ENCODE results near the gene ODF2. TPM values are rescaled to one million over a fixed set of nuclear protein-coding genes. Genes with fewer than 3 reads are reported as not detected.

The ODF2 gene
- total and polyA plus RNA-seq, 10 of the 15 experiments (the other 5 are each of a cell fraction or from before 2014, with no cell fraction given) = 8.7 to 65.1 (median 38.5) TPM

- in situ Hi-C loops (cut with MboI) = no loop called here
- DNase-seq (ENCODE audit: low read depth, low spot score) (no peak), ATAC-seq (no peak), FAIRE-seq (no peak)
- Histone ChIP-seq H3K79me2 (ENCODE audit: control insufficient read depth, insufficient read depth, low read length) (no peaks in the 10 kb centered on the region), H3K9ac (ENCODE audit: control insufficient read depth, insufficient read depth, low read length) (no peak overlapping the region), H3K27me3 (replicated peaks in 1 of 2; ENCODE audit: control insufficient read depth in 2 of 2, insufficient read depth in 2 of 2, low read length in 1 of 2) (no peaks in the 10 kb centered on the region), H3K36me3 (ENCODE audit: control insufficient read depth in 2 of 2, insufficient read depth in 2 of 2, low read length in 1 of 2) (no peaks in the 10 kb centered on the region), H2AFZ (ENCODE audit: control insufficient read depth, low read depth, low read length) (no peak overlapping the region), H3K4me3 (no peak overlapping the region), H4K20me1 (ENCODE audit: control insufficient read depth, insufficient read depth) (no peaks in the 10 kb centered on the region), H3K4me1 (ENCODE audit: control insufficient read depth, insufficient read depth, low read length) (no peaks in the 10 kb centered on the region), H3K4me2 (ENCODE audit: control insufficient read depth, insufficient read depth) (no peak overlapping the region), H3K27ac (ENCODE audit: control insufficient read depth, insufficient read depth) (no peak overlapping the region), H3K9me3 (replicated peaks; ENCODE audit: control insufficient read depth, insufficient read depth, low read length) (no peaks in the 10 kb centered on the region)
- SMC1A ChIA-PET (ENCODE audit: uncharacterized antibody, unreplicated experiment) = no interaction called here
- CTCF ChIA-PET = interaction anchor here (0.7 to 1.1 kb wide), 2 partner anchors 9 to 15 kb away, joined by 3 to 5 read pairs; no protein-coding TSS in a partner anchor
- intact Hi-C loops (cut with micrococcal nuclease; ENCODE audit: unreplicated experiment) = no loop called here
- POLR2A ChIA-PET = interaction anchor here (0.6 kb wide), 1 partner anchor 433 kb away, joined by 3 read pairs; no protein-coding TSS in a partner anchor
- no peak for TF ChIP-seq ZNF622 (IDR thresholded peaks at IDR 0.05)
- no peak for TF ChIP-seq CTCF (IDR thresholded peaks at IDR 0.05 in 2 of 3, conservative IDR thresholded peaks at IDR 0.05 in 1 of 3; ENCODE audit: control insufficient read depth in 2 of 3, extremely low read depth in 1 of 3, insufficient read depth in 1 of 3, low read depth in 3 of 3, low read length in 3 of 3)
- no peak for TF ChIP-seq E2F4 (IDR thresholded peaks at IDR 0.05; ENCODE audit: low read depth, low read length)
- no peak for TF ChIP-seq SREBF2 (IDR thresholded peaks at IDR 0.05; ENCODE audit: low read length)
- no peak for TF ChIP-seq EP300 (IDR thresholded peaks at IDR 0.05; ENCODE audit: borderline replicate concordance in 1 of 2, control insufficient read depth in 1 of 2, low read depth in 2 of 2, low read length in 2 of 2)
- TF ChIP-seq IRF4 (IDR thresholded peaks at IDR 0.05; ENCODE audit: low read depth, low read length) = no peak
- no peak for TF ChIP-seq STAT1 (conservative IDR thresholded peaks at IDR 0.05)
- TF ChIP-seq NFYB (IDR thresholded peaks at IDR 0.05; ENCODE audit: insufficient read depth, low read depth, low read length) = no peak
- no peak for TF ChIP-seq RUNX3 (IDR thresholded peaks at IDR 0.05; ENCODE audit: low read length)
- TF ChIP-seq CBX3 (IDR thresholded peaks at IDR 0.05; ENCODE audit: borderline replicate concordance, low read depth) = no peak
- no peak for TF ChIP-seq CEBPB (IDR thresholded peaks at IDR 0.05; ENCODE audit: borderline replicate concordance in 1 of 2, low read depth in 2 of 2, low read length in 2 of 2)
- TF ChIP-seq HDAC6 (IDR thresholded peaks at IDR 0.05; ENCODE audit: unreplicated experiment) = no peak
- 64% methylated on average over 13 of the region's 13 CpGs for WGBS (ENCODE audit: insufficient coverage, insufficient replicate concordance, low lambda C conversion rate, missing lambda C conversion rate)
- RAD21 ChIA-PET (ENCODE audit: unreplicated experiment) = no interaction called here
- BruUV-seq (replicated peaks) = no TSS peak
These were observed 26.2 kb upstream of the ODF2 start for GRCh38 chr9:128429513-128430086.
